ENCODE data around the gene MAPKAP1. TPM values are rescaled to one million over a fixed set of nuclear protein-coding genes. Genes with fewer than 3 reads are reported as not detected.

The MAPKAP1 gene
- total and polyA plus RNA-seq, 2 of the 13 experiments (the other 11 are each of a cell fraction or from before 2014, with no cell fraction given), result 45.0 to 64.3 TPM

GRCh38 chr9:125519734-125520133 is 187.3 kb downstream of the MAPKAP1 start (continued):
- TF ChIP-seq ZNF224 (CRISPR knock-in tag; IDR thresholded peaks at IDR 0.05), result no peak
- TF ChIP-seq ZMAT5 (CRISPR knock-in tag; IDR thresholded peaks at IDR 0.05; ENCODE audit: borderline replicate concordance, low read depth), result no peak
- no peak for TF ChIP-seq ZNF713 (CRISPR knock-in tag; IDR thresholded peaks at IDR 0.05)
- TF ChIP-seq DBP (CRISPR knock-in tag; IDR thresholded peaks at IDR 0.05; ENCODE audit: not compliant biosample characterization), result no peak
- no peak for TF ChIP-seq MAFG (CRISPR knock-in tag; IDR thresholded peaks at IDR 0.05)
- no peak for TF ChIP-seq ZNF234 (CRISPR knock-in tag; conservative IDR thresholded peaks at IDR 0.05)
- TF ChIP-seq ZMYM2 (CRISPR knock-in tag; IDR thresholded peaks at IDR 0.05), result no peak
- no peak for TF ChIP-seq KLF6 (CRISPR knock-in tag; IDR thresholded peaks at IDR 0.05)
- no peak for TF ChIP-seq ZNF639 (CRISPR knock-in tag; conservative IDR thresholded peaks at IDR 0.05)
- TF ChIP-seq TFDP1 (CRISPR knock-in tag; IDR thresholded peaks at IDR 0.05; ENCODE audit: borderline replicate concordance), result no peak

- intact Hi-C loops (cut with micrococcal nuclease; ENCODE audit: unreplicated experiment), result no loop called here
- TF ChIP-seq CREM (IDR thresholded peaks at IDR 0.05), result no peak
- no peak for TF ChIP-seq CREM (CRISPR knock-in tag; IDR thresholded peaks at IDR 0.05)
- no peak for TF ChIP-seq ZNF350 (CRISPR knock-in tag; IDR thresholded peaks at IDR 0.05; ENCODE audit: borderline replicate concordance, low read depth)
- TF ChIP-seq ZBTB34 (CRISPR knock-in tag; IDR thresholded peaks at IDR 0.05), result no peak
- TF ChIP-seq HNF4A (CRISPR knock-in tag; IDR thresholded peaks at IDR 0.05), result no peak
- Histone ChIP-seq H2AFZ (ENCODE audit: low read length) (no peak overlapping the region), H3K9ac (ENCODE audit: insufficient read depth, low read depth, low read length) (no peak overlapping the region), H3K4me1 (ENCODE audit: insufficient read depth, low read length) (peaks cover 19% of the 10 kb centered on the region), H3K27me3 (ENCODE audit: control insufficient read depth in 1 of 2, insufficient read depth in 2 of 2, low read length in 2 of 2) (no peaks in the 10 kb centered on the region), H3K9me3 (ENCODE audit: low read length) (no peaks in the 10 kb centered on the region), H3K4me3 (replicated peaks in 1 of 3; ENCODE audit: insufficient read depth in 1 of 3, low read depth in 2 of 3, low read length in 3 of 3) (no peak overlapping the region), H3K36me3 (replicated peaks in 1 of 2; ENCODE audit: control insufficient read depth in 1 of 2, insufficient read depth in 2 of 2, low read length in 2 of 2) (0 out of 5 replicates have a peak, but pooled peaks cover 0 to 8% of the 10 kb centered on the region in 2 experiments), H3K79me2 (ENCODE audit: insufficient read depth, low read length) (no peaks in the 10 kb centered on the region), H3K4me2 (ENCODE audit: low read depth, low read length) (no peak overlapping the region), H3K27ac (ENCODE audit: extremely low read length, insufficient read depth, low read length) (no peak overlapping the region), H4K20me1 (ENCODE audit: insufficient read depth, low read length) (no peaks in the 10 kb centered on the region)
- BruUV-seq (replicated peaks), result no TSS peak
- ChIA-PET CTCF (ENCODE audit: low intra/inter-chr PET ratio, low total read pairs) (no interaction called here), POLR2A (no interaction called here)
- DNase-seq (ENCODE audit: low spot score), result no peak
- ATAC-seq, result no peak
- in situ Hi-C loops (cut with HindIII; ENCODE audit: extremely low pct_ligation_motif_present, low pct_unique_long_range_greater_than_20kb), result no loop called here
- 99% methylated on average over 4 of the region's 4 CpGs for WGBS (ENCODE audit: low lambda C conversion rate)
- no peak for FAIRE-seq
These were observed 189.4 kb downstream of the MAPKAP1 start for GRCh38 chr9:125517577-125517976.

All from HepG2 (cell line).